KMS-11 (cell line): ENCODE results near the gene VPS26A.

ENCODE experiments used
- H2AFZ ChIP-seq: fragments of 200-600 bp; sonication (generic); 2 replicates; pipeline ENCODE4 v1.6.1; 2016; ENCODE audit warnings: antibody characterized with exemption, mixed run types, low read depth
- H3K27ac ChIP-seq: fragments of 200-600 bp; sonication (generic); 2 replicates; pipeline ENCODE4 v1.6.1; 2016; ENCODE audit warnings: mild to moderate bottlenecking, mixed run types
- H3K27me3 ChIP-seq: fragments of 200-600 bp; sonication (generic); 2 replicates; pipeline ENCODE4 v1.6.1; 2017; ENCODE audit warnings: mild to moderate bottlenecking, low read depth, mixed run types, moderate library complexity; ENCODE audit not compliant: insufficient read depth
- H3K36me3 ChIP-seq: fragments of 200-600 bp; sonication (generic); 2 replicates; pipeline ENCODE4 v1.6.1; 2017; ENCODE audit warnings: mild to moderate bottlenecking, mixed run types; ENCODE audit not compliant: insufficient read depth
- H3K4me1 ChIP-seq: fragments of 200-600 bp; sonication (generic); 2 replicates; pipeline ENCODE4 v1.6.1; 2016; ENCODE audit warnings: mild to moderate bottlenecking, low read depth, mixed run types; ENCODE audit not compliant: poor library complexity, severe bottlenecking
- H3K4me2 ChIP-seq: fragments of 200-600 bp; sonication (generic); 2 replicates; pipeline ENCODE4 v1.7.0; 2016; ENCODE audit warnings: mild to moderate bottlenecking, mixed run types
- H3K4me3 ChIP-seq: fragments of 200-600 bp; sonication (generic); IDR thresholded peaks from 2 replicates; pipeline ENCODE4 v1.6.1; 2017; ENCODE audit warnings: low read depth, low read length, mixed read lengths; ENCODE audit not compliant: insufficient read depth
- H3K79me2 ChIP-seq: fragments of 200-600 bp; sonication (generic); 2 replicates; pipeline ENCODE4 v1.6.1; 2016; ENCODE audit warnings: low read depth, mixed run types; ENCODE audit not compliant: insufficient read depth
- H3K9ac ChIP-seq: fragments of 200-600 bp; sonication (generic); 2 replicates; pipeline ENCODE4 v1.6.1; 2016; ENCODE audit warnings: mild to moderate bottlenecking, mixed run types
- H4K20me1 ChIP-seq: fragments of 200-600 bp; sonication (generic); 2 replicates; pipeline ENCODE4 v1.6.1; 2016; ENCODE audit warnings: mild to moderate bottlenecking, mixed run types; ENCODE audit not compliant: insufficient read depth
- TF ChIP-seq, protein P1 (sequence below): fragments of 200-600 bp; sonication (generic); conservative IDR thresholded peaks from 2 replicates; pipeline ENCODE4 v1.6.1; 2017; ENCODE audit warnings: low read depth, mild to moderate bottlenecking, antibody characterized with exemption, low read length, moderate library complexity, mixed read lengths

VPS26A gene

DNA sequence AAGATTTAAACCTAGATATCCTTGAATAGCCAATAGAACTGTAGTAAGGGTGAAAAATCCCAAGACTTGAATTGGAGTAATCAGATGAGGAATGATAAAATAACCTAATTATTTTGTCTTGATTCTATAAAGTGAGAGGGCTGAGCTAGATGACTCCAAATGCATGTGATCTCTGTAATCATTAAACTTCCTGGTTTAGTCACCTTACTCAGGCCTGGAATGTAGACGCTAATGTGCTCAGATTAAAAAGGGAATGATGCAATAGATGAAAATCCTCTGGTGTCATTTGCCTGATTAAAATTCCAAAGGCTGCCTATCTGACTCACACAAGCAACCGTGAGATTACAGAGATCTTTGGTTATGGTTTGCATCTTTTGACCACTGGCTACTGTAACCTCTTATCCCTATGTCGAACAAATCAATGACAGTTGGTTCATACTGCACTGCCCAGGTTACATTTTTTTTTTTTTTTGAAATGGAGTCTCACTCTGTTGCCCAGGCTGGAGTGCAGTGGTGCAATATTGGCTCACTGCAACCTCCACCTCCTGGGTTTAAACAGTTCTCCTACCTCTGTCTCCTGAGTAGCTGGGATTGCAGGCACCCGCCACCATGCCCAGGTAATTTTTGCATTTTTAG, 93.3 kb downstream of the VPS26A start:
- peaks cover 41% of the 10 kb centered on the region for H3K4me1 ChIP-seq

DNA sequence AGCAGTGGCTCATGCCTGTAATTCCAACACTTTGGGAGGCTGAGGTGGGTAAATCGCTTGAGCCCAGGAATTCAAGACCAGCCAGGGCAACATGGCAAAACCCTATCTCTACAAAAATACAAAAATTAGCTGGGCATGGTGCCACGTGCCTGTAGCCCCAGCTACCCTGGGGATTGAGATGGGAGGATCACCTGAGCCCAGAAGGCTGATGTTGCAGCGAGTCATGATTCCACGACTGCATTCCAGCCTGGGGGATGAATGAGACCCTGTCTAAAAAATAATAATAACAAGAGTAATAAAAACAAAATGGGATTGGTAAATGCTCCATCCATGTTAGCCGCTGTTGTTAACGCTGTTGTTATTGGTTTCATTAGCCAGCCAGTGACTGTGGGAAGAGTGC, 94.9 kb downstream of the VPS26A start:
- H3K9ac ChIP-seq: no peak overlapping the region
- no peaks in the 10 kb centered on the region for H4K20me1 ChIP-seq
- no peak overlapping the region for H3K4me3 ChIP-seq
- H3K27ac ChIP-seq: no peak overlapping the region
- H3K4me2 ChIP-seq: no peak overlapping the region
- H3K4me1 ChIP-seq: peaks cover 55% of the 10 kb centered on the region
- no peaks in the 10 kb centered on the region for H3K36me3 ChIP-seq
- H3K79me2 ChIP-seq: no peaks in the 10 kb centered on the region
- no peak overlapping the region for H2AFZ ChIP-seq
- H3K27me3 ChIP-seq: no peaks in the 10 kb centered on the region
- TF ChIP-seq, protein P1, sequence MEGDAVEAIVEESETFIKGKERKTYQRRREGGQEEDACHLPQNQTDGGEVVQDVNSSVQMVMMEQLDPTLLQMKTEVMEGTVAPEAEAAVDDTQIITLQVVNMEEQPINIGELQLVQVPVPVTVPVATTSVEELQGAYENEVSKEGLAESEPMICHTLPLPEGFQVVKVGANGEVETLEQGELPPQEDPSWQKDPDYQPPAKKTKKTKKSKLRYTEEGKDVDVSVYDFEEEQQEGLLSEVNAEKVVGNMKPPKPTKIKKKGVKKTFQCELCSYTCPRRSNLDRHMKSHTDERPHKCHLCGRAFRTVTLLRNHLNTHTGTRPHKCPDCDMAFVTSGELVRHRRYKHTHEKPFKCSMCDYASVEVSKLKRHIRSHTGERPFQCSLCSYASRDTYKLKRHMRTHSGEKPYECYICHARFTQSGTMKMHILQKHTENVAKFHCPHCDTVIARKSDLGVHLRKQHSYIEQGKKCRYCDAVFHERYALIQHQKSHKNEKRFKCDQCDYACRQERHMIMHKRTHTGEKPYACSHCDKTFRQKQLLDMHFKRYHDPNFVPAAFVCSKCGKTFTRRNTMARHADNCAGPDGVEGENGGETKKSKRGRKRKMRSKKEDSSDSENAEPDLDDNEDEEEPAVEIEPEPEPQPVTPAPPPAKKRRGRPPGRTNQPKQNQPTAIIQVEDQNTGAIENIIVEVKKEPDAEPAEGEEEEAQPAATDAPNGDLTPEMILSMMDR: no peak

More for the DNA sequence above, 93.3 kb downstream of the VPS26A start:
- no peak overlapping the region for H2AFZ ChIP-seq
- no peak overlapping the region for H3K9ac ChIP-seq
- H3K36me3 ChIP-seq: no peaks in the 10 kb centered on the region
- TF ChIP-seq, protein P1: no peak
- no peak overlapping the region for H3K4me3 ChIP-seq
- H3K27me3 ChIP-seq: no peaks in the 10 kb centered on the region
- H4K20me1 ChIP-seq: no peaks in the 10 kb centered on the region
- H3K27ac ChIP-seq: no peak overlapping the region
- no peak overlapping the region for H3K4me2 ChIP-seq
- no peaks in the 10 kb centered on the region for H3K79me2 ChIP-seq

DNA sequence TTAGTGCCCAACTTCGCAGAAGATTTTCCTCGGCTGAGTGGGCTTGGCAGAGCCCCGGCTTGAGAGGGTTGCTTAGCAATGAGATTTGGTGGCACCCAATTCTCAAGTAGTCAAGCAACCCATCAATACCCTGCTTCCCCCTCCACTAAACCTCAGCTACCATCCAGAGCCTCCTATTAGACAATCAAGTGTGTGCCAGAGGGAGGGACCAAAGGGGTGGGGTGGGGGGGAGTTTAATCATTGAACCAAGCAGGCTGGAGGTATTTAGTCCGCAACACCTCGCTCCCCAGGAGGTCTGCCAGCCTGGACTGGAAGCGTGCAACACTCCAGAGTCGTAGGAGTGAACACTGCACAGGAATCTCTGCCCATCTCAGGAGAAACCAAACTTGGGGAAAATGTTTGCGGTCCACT, 96.1 kb downstream of the VPS26A start, which contains the start of gene HKDC1:
HKDC1 (plus strand) TSS at position 292 of the 411 bp plus-strand sequence; CDS start at position 396, 104 bp downstream.
- Histone ChIP-seq H3K36me3 (no peaks in the 10 kb centered on the region), H3K9ac (no peak within 1 kb of the TSS), H3K27ac (no peak within 1 kb of the TSS), H3K4me3 (no peak within 1 kb of the TSS), H3K27me3 (no peaks in the 10 kb centered on the region), H3K4me2 (no peak within 1 kb of the TSS), H3K4me1 (peaks cover 55% of the 10 kb centered on the region), H4K20me1 (no peaks in the 10 kb centered on the region), H2AFZ (no peak within 1 kb of the TSS), H3K79me2 (no peaks in the 10 kb centered on the region)
- TF ChIP-seq, protein P1: no peak

DNA sequence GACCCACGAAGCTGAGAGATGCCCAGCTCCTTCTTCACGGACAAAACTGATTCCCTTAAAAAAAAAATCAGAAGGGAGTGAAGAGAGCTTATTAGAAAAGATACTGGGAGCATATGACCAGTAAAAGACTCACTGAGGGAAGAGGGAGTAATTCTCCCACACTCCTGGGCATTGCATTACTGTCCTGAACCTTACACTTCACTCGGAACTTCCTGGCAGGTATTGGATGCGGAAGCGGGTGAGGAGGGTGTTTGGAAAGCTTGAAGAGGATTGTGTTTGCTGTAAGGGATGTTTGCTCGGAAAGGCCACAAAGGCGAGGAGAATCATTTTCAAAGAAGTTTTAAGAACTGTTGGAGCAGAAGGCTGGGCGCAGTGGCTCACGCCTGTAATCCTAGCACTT, 96.5 kb downstream of the VPS26A start:
- no peak overlapping the region for H3K4me3 ChIP-seq

More for the DNA sequence above, 96.5 kb downstream of the VPS26A start:
- H4K20me1 ChIP-seq: no peaks in the 10 kb centered on the region
- H2AFZ ChIP-seq: no peak overlapping the region
- no peak overlapping the region for H3K4me2 ChIP-seq
- H3K79me2 ChIP-seq: no peaks in the 10 kb centered on the region
- peaks cover 55% of the 10 kb centered on the region for H3K4me1 ChIP-seq
- no peak overlapping the region for H3K27ac ChIP-seq
- no peak overlapping the region for H3K9ac ChIP-seq
- no peaks in the 10 kb centered on the region for H3K27me3 ChIP-seq
- TF ChIP-seq, protein P1: no peak
- no peaks in the 10 kb centered on the region for H3K36me3 ChIP-seq
